Left cardiac atrium (tissue), 4 donors: Measurements from ENCODE around the gene ANKRD40. TPM values are rescaled to one million over a fixed set of nuclear protein-coding genes. Genes with fewer than 3 reads are reported as not detected.

Experiments used
- ATAC-seq, 2 donors: fragments of 200-7000 bp; cut with Tn5 transposase; one replicate each; pipeline ENCODE4 v1.9.1; 2020; ENCODE audit warnings: mild to moderate bottlenecking in 2 of 2, moderate library complexity in 2 of 2
- DNase-seq: peaks from one replicate; pipeline ENCODE4 v3.0.0-alpha.2; 2020
- intact Hi-C, 2 donors: fragments of 100-400 bp; cut with DNase I; formaldehyde crosslinking; loops; one replicate each; pipeline versions ENCODE4 v1.14.1 to v1.15.1; 2022 to 2023
- total RNA-seq, 2 donors: library from RNA; stranded (reverse); fragmentation: NEBNext Ultra II Directional; extraction: Animal tissue kit (Norgen Biotek cat#: 25700); gene quantifications; one replicate each; pipeline ENCODE4 v1.2.1, GENCODE V29; 2021
- donor health status: DM: no; HTN: yes; CAD: no.
- donor health status: DM: no; HTN: yes; CAD: no; lungs with severe emphysema.
- donor health status: DM: yes; HTN: yes; CAD: no.
- donor health status: Dilated cardiomyopathy.

ANKRD40 gene
- total RNA-seq, 2 donors from 2014 or later = 43.8 to 45.4 TPM

DNA sequence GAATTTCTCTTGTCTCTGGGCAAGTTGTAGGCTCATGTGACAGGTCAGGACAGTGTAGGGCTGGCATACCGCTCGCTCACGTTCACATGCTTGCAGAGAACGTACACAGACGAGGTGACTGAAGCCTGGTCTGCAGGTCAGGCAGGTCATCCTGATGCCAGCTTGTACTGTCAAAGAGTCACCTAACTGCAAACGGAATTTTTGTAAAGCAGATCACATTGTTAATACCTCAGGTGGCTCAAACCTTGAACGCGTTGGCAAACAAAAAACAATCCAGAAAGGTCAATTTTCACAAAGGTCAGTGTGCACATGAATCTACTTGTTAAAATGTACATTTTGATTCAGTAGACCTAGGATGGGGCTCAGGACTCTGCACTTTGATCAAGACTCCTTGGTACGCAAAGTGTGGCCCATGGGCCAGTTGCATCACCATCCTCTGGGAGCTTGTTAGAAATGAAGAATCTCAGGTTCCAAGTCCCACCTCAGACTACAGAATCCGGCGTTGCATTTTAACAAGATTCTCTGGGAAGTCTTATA is 28.6 kb downstream of the ANKRD40 start:
- ATAC-seq (no peak), DNase-seq (no peak)
- intact Hi-C loops = loop anchor here in 1 of 2 donors (5.0 kb wide), 1 partner anchor 47 kb away; the partner anchor contains the start of gene ABCC3

DNA sequence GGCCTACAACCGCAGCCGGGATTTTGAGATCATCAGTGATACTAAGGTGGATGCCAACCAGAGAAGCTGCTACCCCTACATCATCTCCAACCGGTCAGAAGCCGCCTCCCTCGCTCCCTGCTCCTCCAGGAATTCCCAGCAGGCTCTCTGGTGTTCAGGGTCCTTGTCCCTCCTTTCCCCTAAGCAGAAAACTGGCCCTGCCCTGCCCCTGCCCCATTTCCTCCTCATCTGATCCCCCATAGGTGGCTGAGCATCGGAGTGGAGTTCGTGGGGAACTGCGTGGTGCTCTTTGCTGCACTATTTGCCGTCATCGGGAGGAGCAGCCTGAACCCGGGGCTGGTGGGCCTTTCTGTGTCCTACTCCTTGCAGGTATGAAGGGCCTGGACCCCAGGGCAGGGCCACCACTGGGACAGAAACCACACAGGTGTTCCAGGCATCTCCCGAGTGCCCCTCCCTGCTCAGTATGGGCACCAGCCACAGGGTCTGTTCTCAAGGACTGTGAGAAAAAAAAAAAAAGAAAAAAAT is 29.8 kb downstream of the ANKRD40 start:
- ATAC-seq = no peak
- no peak for DNase-seq
- intact Hi-C loops = loop anchor here in 1 of 2 donors (5.0 kb wide), 1 partner anchor 46 kb away; the partner anchor contains the start of gene ABCC3

DNA sequence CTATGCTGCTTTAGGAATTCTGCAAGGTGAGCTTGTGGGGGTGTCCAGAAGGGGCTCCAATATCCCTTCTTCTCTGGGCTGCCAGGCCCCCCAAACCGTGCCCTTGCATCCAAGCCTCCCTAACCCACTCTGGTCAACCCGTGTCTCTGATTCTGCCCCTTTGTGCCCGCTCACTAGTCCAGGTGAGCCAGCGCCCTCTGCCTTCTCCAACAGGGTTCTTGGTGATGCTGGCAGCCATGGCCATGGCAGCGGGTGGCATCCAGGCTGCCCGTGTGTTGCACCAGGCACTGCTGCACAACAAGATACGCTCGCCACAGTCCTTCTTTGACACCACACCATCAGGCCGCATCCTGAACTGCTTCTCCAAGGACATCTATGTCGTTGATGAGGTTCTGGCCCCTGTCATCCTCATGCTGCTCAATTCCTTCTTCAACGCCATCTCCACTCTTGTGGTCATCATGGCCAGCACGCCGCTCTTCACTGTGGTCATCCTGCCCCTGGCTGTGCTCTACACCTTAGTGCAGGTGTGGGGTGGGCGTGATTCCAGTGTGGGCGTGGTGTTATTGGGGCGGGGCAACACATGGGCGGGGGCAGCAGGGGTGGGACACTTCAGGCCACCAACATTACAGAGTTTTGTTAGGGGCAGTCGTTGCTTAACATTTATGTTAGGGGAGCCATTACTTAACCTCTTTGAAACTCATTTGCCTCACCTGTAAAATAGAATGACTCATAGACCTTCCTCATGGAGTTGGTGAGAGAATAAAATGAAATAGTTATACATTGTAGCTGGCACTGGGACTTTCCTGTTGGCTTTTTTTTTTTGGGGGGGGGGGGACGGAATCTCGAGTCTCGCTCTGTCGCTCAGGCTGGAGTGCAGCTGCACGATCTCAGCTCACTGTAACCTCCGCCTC is 31.4 kb downstream of the ANKRD40 start:
- ATAC-seq (no peak), DNase-seq (no peak)
- intact Hi-C loops = loop anchor here in 1 of 2 donors (5.0 kb wide), 1 partner anchor 44 kb away; the partner anchor contains the start of gene ABCC3

DNA sequence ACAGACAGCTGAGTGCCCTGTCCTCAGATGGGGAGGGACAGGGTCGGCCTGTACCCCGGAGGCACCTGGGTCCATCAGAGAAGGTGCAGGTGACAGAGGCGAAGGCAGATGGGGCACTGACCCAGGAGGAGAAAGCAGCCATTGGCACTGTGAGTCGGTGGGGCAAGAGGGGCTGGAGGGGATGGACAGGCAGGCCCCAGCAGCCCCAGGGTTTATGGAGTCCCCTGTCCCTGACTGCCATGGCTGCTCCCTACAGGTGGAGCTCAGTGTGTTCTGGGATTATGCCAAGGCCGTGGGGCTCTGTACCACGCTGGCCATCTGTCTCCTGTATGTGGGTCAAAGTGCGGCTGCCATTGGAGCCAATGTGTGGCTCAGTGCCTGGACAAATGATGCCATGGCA is 32.1 kb downstream of the ANKRD40 start:
- no peak for ATAC-seq
- intact Hi-C loops = loop anchor here in 1 of 2 donors (5.0 kb wide), 1 partner anchor 43 kb away; the partner anchor contains the start of gene ABCC3
- peak; percentile 18 for DNase-seq

DNA sequence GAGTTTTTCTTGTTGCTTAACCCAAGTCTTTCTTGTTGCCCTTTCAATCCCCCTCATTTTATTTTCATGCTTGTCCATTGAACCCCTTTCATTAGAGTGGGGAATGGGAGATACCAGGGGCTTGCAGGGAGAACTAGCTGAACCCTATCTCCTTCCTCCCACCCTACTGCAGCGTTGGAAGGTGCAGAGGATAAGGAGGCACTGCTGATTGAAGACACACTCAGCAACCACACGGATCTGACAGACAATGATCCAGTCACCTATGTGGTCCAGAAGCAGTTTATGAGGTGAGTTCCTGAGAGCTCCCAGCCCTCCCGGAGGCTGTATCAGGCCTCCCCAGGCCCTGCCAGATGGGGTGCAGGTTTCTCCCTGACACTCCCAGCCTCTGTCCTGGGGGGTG is 32.5 kb downstream of the ANKRD40 start:
- ATAC-seq = no peak
- no peak for DNase-seq
- intact Hi-C loops = loop anchor here in 1 of 2 donors (5.0 kb wide), 1 partner anchor 43 kb away; the partner anchor contains the start of gene ABCC3

DNA sequence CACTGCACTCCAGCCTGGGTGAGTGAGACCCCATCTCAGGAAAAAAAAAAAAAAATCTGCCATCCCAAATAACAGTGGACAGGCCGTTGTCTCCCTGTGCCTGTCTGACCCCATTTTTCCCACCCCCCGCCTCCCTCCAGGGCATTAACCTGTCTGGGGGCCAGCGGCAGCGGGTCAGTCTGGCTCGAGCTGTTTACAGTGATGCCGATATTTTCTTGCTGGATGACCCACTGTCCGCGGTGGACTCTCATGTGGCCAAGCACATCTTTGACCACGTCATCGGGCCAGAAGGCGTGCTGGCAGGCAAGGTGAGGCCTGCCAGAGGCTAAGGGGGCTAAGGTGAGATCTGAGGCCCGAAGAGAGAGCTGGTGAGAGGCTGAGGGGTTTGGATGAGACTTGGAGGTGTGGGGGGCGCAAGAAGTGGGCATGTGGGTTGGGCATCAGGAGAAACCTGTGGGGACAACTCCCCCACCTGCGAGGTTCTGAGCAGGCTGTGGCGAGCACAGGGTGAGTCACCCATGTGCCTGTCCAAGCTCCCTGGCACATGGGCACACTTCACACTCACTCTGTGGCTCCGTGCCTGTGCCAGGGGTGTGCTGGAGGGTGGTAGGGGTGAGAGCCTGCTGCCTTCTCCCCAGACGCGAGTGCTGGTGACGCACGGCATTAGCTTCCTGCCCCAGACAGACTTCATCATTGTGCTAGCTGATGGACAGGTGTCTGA is 34.7 kb downstream of the ANKRD40 start:
- ATAC-seq = peak; percentile 84 to 95
- peak; percentile 73 for DNase-seq

DNA sequence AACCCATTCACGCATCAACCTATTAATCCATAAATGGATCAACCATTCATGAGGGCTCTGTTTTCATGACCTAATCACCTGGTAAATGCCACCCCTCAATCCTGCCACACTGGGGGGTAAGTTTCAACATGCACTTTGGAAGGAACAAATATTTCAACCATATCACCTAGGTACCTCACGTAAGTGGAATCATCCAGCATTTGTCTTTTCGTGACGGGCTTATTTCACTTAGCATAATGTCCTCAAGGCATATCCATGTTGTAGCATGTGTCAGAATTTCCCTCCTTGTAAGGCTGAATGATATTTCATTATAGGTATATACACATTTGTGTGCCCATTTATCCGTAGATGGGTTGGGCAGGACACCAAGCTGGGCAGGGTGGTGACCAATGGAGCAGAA is 35.6 kb downstream of the ANKRD40 start:
- DNase-seq (no peak), ATAC-seq (no peak)
- intact Hi-C loops = no loop called here

More for the DNA sequence above, 34.7 kb downstream of the ANKRD40 start:
- intact Hi-C loops = no loop called here

DNA sequence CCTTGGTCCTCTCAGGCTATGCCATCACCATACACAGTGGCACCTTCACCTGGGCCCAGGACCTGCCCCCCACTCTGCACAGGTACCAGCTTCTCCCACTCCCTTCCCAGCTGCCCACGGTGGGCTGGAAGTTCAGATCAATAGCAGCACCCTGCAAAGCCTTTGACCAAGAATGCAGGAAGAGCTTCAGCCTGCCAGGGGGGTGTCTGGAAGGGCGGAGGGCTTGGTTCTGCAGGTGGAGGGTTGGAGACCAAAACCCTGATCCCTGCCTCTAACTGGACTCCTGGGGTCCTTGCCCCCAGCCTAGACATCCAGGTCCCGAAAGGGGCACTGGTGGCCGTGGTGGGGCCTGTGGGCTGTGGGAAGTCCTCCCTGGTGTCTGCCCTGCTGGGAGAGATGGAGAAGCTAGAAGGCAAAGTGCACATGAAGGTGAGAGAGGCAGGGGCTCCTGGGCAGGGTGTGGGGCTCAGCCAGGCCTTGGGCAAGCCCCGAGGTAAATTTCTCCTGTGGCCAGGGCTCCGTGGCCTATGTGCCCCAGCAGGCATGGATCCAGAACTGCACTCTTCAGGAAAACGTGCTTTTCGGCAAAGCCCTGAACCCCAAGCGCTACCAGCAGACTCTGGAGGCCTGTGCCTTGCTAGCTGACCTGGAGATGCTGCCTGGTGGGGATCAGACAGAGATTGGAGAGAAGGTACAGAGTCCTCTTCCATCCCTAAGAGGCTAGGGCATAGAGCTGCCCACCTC is 38.7 kb downstream of the ANKRD40 start:
- intact Hi-C loops = no loop called here
- no peak for ATAC-seq
- no peak for DNase-seq

DNA sequence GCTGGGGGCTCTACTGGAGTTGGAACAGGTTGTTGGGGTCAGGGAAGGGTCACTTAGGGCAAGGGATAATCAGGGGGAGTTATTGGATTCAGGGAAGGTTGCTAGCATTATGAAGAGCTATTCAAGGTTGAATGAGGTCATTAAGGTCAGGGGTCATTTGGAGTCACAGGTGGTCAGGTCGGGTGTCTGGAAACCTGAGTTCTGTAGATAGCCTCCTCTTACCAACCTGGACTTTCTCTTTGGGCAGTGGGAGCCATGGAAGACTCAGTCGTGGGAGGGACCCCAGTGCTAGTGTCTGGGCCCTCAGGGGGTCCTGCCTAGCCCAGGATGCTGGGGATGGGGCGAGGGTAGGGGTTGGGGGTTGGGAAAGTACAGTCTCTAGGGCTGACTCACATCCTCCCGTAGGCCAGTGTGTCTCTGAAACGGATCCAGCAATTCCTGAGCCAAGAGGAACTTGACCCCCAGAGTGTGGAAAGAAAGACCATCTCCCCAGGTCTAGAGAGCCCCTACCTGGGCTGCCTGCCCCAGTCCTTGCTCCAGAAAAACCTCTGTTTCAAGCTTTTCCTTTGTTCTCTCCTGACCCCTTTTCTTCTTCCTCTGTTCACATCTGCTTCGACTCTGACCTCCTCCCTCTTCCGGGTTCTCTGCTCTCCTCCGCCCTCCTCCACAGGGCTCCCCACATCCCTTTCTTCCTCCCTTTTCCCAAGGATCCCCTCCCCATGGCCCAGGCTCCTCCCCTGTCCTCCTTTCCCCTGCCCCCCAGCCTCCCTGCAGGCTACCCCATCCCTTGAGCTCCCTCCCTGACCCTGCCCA is 39.5 kb downstream of the ANKRD40 start:
- intact Hi-C loops = no loop called here
- DNase-seq = no peak
- ATAC-seq = peak in 1 of 2 donors; percentile 9

DNA sequence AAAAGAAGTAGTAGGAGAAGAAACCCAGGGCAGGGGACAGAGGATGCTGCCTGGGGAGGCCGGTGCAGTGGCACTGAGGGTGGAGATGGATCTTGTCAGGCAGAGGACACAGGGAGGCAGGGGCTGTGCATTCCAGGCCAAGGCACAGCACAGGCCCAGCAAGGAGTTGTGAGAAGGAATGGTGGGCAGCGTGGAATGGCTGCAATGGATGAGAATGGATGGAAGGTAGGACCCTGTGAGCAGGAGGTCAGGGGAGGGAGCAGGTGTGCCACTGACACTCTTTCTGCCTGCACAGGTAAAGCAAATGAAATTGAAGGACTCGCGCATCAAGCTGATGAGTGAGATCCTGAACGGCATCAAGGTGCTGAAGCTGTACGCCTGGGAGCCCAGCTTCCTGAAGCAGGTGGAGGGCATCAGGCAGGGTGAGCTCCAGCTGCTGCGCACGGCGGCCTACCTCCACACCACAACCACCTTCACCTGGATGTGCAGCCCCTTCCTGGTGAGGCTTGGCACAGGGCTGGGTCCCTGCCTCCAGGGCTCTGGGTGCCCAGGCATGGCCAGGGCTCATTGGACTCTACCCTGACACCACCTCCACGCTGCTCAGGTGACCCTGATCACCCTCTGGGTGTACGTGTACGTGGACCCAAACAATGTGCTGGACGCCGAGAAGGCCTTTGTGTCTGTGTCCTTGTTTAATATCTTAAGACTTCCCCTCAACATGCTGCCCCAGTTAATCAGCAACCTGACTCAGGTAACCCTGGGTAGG is 40.3 kb downstream of the ANKRD40 start:
- no peak for DNase-seq
- no peak for ATAC-seq
- intact Hi-C loops = no loop called here

DNA sequence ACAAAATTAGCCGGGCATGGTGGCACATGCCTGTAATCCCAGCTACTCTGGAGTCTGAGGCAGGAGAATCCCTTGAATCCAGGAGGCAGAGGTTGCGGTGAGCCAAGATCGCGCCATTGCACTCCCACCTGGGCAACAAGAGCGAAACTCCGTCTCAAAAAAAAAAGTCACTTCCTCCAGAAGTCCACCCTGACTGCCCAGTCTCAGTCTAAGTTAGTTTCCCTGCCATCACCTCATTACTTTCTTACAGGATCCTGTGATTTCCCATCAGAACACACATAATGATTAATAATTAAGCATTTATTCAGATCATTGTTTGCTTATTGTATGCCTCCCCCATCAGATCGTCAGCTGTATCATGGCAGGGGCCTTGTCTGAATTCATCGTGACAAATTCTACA is 41.4 kb downstream of the ANKRD40 start:
- no peak for DNase-seq
- no peak for ATAC-seq
- intact Hi-C loops = no loop called here

DNA sequence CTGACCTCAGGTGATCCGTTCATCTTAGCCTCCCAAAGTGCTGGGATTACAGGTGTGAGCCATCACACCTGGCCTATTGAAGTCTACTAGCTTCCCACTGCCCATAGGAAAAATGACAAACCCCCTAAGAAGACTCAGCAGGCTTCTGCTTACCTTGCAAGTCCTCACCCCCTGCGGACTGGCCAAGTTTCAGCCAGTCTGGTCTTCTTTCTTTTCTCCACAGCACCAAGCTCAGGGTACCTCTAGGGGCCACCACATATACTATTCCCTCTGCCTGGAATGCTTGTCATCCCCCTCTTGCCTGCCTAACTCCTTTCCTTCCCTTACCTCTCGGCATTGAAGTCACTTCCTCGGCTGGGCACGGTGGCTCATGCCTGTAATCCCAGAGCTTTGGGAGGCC is 41.9 kb downstream of the ANKRD40 start:
- DNase-seq = no peak
- ATAC-seq = no peak
- intact Hi-C loops = no loop called here

DNA sequence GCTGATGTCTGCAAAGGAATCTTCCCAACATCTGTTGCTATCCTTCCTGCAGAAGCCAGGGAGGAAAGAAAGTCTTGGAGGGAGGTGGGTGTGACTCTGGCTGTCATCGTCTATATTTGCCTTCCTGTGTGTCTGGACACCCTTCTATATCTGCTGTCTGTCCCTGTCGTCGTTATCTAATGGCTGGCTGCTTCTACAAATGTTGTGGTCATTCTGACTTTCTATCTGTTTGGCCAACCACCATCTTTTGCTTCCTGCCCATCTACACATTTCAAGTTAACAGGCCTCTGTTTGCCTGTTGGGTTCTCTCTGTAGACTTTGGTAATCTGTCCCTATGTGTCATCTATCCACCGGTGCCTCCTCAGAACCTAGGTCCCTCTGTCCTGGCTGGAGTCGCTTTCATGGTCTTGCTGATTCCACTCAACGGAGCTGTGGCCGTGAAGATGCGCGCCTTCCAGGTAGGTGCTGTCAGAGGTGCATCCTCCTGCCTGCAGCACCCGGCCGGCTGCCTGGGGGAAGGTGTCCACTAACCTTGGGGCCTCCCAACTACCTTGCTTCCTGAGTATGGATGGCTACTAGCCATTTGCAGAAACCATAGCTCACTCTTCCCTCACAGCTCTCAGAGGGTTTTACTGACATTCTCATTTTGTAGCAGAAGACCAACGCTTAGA is 42.8 kb downstream of the ANKRD40 start:
- intact Hi-C loops = no loop called here
- no peak for DNase-seq
- ATAC-seq = no peak

DNA sequence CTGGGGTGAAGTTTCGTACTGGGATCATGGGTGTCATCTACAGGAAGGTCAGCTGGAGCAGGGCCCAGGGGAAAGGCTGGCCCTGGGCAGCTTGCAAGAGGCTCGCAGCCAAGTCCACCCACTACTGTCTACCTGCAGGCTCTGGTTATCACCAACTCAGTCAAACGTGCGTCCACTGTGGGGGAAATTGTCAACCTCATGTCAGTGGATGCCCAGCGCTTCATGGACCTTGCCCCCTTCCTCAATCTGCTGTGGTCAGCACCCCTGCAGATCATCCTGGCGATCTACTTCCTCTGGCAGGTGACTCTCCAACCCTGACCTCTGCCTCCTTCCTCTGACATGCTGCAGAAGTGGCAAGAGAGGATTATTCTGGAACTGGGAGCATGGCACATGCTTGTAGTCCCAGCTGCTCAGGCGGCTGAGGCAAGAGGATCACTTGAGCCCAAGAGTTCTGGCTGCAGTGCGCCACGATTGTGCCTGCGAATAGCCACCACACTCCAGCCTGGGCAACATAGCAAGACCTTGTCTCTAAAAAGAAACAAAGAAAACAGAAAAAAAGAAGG is 43.8 kb downstream of the ANKRD40 start:
- intact Hi-C loops = no loop called here
- DNase-seq = no peak
- ATAC-seq = no peak

DNA sequence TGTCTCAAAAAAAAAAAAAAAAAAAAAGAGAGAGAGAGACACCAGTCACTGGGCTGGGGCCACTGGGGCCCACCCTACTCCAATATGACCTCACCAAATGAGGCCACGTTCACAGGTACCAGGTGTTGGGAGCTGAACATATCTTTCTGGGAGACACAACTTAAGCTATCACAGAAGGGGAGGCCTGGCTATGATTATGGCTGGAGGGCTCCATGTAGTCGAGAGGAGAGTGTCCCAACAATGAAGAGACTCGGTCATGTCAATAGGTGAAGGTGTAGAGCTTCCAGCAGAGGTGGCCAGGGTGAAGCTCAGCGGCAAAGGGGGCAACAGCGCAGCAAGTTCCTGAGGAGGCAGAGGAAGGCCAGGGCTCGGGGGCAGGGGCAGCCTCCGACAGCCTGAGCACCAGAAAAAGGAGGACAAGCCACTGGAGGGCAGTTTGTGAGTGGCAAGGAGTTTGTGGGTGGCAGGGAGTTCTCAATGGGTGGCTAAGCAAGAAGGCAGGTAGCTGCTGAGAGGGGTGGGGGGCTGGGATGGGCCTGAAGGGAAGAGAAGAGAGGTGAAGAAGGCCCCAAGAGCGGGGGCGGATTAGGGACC is 45.0 kb downstream of the ANKRD40 start:
- DNase-seq (no peak), ATAC-seq (no peak)
- intact Hi-C loops = no loop called here

DNA sequence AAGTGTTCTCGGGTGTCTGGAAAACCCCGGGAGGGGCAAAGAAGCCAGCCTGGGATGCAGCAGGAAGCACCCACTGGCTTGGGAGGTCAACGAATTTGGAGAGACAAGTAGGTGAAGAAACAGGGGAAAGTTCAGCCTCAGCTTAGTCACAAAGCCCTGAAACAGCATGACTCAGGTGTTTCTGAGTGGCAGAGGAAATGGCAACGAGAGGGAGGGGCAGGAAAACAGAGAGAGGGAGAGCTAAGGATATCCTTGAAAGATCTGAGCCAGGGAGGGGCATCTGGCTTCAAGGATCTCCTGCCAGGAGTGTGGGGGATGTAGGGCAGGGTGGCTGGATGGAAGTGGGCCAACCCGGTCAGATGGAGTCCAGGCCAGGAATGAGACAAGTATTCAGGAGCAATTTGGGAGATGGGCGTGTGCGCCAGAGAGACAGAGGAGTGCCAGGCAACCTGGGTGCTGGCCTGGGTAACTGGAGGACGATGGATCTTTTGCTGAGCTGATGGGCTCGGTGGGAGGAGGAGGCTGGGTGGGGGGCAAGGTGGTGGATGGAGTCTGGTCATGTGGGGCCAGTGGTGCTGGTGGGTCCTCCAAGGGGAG is 45.8 kb downstream of the ANKRD40 start:
- intact Hi-C loops = no loop called here
- ATAC-seq (peak; percentile 25 to 70), DNase-seq (peak; percentile 62)
